NCI-H1417 treated with DMSO at 0.1 percent for 48 hours (cell line): ENCODE results near the gene FGF1.

Source experiments
- DNase-seq: peaks from one replicate; lab custom pipeline; 2025; lab: John Stamatoyannopoulos, UW

The FGF1 gene

GRCh38 chr5:142685418-142686209, at the start of gene FGF1:
TSS of gene FGF1 (minus strand) at chr5:142686090. CDS start at chr5:142614127, 71,963 bp downstream.
- DNase-seq = no peak

- no peak for DNase-seq
These were observed 41.8 kb upstream of the FGF1 start for GRCh38 chr5:142727735-142728047.

- no peak for DNase-seq
These were observed 40.4 kb upstream of the FGF1 start for GRCh38 chr5:142726188-142726731.

- no peak for DNase-seq
These were observed 39.6 kb upstream of the FGF1 start for GRCh38 chr5:142725231-142726187.

GRCh38 chr5:142724821-142725220, 38.9 kb upstream of the FGF1 start:
- no peak for DNase-seq

- DNase-seq = no peak
These were observed 37.0 kb upstream of the FGF1 start for GRCh38 chr5:142722896-142723295.

GRCh38 chr5:142722146-142722545, 36.3 kb upstream of the FGF1 start:
- DNase-seq = no peak

- DNase-seq = peak; percentile 51
These were observed 34.9 kb upstream of the FGF1 start for GRCh38 chr5:142720641-142721271.

GRCh38 chr5:142719836-142720370, 34.0 kb upstream of the FGF1 start:
- DNase-seq = no peak

- no peak for DNase-seq
These were observed 31.8 kb upstream of the FGF1 start for GRCh38 chr5:142717582-142718215.

GRCh38 chr5:142716963-142717362, 31.1 kb upstream of the FGF1 start:
- DNase-seq = no peak

GRCh38 chr5:142715291-142715690, 29.4 kb upstream of the FGF1 start:
- DNase-seq = no peak

GRCh38 chr5:142713121-142713706, 27.3 kb upstream of the FGF1 start:
- peak; percentile 39 for DNase-seq

GRCh38 chr5:142703153-142703552, 17.3 kb upstream of the FGF1 start:
- no peak for DNase-seq

- DNase-seq = no peak
These were observed 15.9 kb upstream of the FGF1 start for GRCh38 chr5:142701673-142702311.

GRCh38 chr5:142700566-142700965, 14.7 kb upstream of the FGF1 start:
- DNase-seq = no peak

- peak; percentile 2 for DNase-seq
These were observed 13.4 kb upstream of the FGF1 start for GRCh38 chr5:142699184-142699720.

GRCh38 chr5:142698447-142699183, 12.7 kb upstream of the FGF1 start:
- no peak for DNase-seq
